Activated CD4-positive, alpha-beta T cell treated with anti-CD3 and anti-CD28 coated beads, Interleukin-2, amount 50 U/mL, for 48 hours (primary cell): ENCODE data around the gene SGO2.
A peak's percentile ranks its signal among the peaks of the same experiment; 100 is the strongest.

Experiments used
- DNase-seq, 2 experiments: peaks; one replicate each; pipeline ENCODE4 v3.0.0-alpha.2; 2020

The SGO2 gene, protein sequence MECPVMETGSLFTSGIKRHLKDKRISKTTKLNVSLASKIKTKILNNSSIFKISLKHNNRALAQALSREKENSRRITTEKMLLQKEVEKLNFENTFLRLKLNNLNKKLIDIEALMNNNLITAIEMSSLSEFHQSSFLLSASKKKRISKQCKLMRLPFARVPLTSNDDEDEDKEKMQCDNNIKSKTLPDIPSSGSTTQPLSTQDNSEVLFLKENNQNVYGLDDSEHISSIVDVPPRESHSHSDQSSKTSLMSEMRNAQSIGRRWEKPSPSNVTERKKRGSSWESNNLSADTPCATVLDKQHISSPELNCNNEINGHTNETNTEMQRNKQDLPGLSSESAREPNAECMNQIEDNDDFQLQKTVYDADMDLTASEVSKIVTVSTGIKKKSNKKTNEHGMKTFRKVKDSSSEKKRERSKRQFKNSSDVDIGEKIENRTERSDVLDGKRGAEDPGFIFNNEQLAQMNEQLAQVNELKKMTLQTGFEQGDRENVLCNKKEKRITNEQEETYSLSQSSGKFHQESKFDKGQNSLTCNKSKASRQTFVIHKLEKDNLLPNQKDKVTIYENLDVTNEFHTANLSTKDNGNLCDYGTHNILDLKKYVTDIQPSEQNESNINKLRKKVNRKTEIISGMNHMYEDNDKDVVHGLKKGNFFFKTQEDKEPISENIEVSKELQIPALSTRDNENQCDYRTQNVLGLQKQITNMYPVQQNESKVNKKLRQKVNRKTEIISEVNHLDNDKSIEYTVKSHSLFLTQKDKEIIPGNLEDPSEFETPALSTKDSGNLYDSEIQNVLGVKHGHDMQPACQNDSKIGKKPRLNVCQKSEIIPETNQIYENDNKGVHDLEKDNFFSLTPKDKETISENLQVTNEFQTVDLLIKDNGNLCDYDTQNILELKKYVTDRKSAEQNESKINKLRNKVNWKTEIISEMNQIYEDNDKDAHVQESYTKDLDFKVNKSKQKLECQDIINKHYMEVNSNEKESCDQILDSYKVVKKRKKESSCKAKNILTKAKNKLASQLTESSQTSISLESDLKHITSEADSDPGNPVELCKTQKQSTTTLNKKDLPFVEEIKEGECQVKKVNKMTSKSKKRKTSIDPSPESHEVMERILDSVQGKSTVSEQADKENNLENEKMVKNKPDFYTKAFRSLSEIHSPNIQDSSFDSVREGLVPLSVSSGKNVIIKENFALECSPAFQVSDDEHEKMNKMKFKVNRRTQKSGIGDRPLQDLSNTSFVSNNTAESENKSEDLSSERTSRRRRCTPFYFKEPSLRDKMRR

DNA sequence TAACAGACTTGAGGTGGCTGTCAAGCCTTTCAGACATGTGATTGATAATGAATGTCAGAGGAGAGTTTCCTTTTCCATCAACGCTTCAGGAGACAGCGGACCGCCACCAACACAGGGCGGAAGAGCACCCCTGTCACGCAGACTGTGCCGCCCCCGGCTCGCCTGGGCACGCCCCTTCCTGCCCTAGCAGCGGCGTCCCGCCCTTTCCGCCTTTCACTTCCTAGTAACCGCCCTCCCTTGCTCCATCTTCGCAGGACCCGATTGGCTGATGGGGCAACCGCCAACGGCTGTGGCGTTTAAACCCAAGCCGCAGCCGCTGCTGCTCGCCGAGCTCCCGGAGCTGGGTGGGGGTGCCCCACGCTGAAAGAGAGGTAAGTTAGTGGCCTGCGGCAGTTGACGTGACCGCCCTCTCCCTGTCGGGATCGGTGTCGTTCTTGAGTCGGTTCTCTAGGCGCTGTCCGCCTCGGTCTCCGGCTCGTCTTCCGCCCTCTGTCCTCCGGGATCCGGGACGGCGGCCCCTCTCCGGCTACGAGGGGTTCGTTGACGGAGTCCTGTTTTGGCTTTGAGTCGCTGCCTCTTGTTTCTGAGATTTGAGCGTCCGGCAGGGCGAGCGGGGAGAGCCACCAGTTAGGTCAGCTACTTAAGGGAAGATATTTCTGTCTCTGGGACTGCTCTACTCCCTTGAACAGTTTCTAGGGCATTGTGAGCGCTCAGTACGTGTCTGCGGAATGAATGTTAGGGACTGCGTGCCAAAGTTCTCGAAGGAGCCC is at the start of gene SGO2:
TSS of gene SGO2 (plus strand) at position 326 of the 770 bp plus-strand sequence. CDS start 6,769 bp downstream, outside the sequence.
- DNase-seq = peak; percentile 96 to 98

DNA sequence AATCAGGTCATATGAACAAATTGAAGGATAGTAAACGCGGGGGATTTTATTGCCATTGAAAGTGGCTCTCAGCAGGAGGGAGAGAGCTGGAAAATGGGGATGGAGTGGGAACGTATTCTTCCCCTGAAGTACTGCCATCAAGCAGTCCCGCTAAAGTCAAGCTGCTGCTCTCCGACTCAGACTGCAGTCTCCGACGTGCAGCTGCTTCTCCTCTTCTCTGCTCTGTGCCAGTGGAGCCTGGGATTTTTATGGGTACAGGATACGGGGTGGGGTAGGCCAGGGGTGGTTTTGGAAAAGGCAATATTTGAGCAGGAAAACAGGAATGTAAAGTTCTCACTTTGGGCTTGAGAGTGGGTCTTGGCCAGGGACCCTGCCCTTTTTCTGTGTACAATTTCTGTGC is 49.2 kb upstream of the SGO2 start:
- DNase-seq = no peak

DNA sequence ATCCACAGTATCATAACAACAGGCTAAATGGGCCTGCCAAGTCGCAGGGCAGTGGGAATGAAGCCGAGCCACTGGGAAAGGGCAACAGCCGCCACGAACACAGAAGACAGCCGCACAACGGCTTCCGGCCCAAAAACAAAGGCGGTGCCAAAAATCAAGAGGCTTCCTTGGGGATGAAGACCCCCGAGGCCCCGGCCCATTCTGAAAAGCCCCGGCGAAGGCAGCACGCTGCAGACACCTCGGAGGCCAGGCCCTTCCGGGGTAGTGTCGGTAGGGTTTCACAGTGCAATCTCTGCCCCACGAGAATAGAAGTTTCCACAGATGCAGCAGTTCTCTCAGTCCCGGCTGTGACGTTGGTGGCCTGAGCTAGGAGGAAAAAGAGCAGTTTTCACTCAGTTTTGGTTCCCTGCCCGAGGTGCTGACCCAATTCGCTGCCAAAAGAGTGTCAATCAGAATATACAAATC is 48.3 kb upstream of the SGO2 start:
- DNase-seq = no peak

DNA sequence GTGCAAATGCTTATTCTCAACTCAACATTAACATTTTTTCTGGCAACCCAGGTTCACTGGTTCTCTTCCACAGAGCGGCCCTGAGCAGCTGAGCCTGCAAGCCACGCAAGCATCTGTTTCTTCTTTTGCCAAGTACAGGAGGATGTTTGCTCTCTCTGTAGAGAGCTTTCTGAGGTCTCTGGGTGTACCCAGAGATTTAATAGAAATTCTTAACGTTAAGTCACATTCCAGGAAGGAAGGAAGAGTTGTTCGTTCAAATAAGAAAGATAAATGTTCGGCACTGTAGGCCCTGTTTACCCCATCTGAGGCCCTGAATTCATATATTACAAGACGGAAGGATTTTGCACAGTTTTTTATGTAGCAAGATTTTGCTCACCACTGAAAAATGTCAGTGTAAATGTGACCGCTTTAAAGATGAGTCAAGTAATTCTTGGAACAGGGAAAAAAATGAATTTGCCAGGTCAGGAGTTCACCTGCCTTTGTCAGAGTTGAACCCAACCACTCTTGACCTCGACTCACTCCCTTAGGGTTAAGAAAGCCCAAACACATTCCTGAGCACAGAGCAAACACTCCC is 46.2 kb upstream of the SGO2 start:
- no peak for DNase-seq

DNA sequence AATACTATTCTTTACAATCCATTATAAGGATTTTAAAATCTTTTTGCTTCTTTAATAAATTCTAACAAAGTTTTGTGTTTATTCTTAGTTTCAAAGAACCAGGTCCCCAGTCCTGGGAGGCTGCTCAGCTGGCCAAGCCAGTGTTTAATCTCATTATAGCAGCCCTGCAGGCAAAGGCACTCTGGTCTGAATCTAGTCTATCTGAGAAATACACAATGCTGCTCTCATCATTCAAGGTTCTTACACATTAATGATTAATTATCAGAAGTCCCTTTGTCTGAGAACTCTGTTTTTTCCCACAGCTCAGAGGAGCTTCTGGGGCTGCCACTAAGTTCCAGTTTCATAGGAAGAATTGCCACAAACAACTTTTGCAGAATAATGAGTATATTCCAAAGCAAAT is 43.8 kb upstream of the SGO2 start:
- no peak for DNase-seq

DNA sequence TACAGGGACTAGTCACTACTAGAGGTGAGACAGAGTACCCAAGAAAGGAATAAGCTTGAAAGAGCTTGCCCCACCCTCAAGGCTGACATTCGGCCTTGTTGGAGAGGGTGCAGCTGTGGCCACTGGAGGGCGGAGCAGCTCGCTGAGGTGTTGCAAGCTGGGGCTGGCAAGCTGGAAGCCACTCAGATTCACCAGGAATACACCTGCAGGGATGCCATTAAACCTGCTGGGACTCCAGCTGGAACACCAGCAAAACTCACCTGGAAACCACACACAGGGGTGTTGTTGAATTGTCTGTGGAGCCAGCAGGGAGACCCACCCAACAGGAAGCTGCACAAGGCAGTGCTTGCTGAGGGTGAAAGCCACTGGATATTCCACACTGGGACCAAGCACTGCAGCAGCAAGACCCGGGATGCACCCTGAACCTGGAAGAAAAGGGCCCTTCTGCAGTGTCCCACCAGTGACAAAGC is 42.2 kb upstream of the SGO2 start:
- DNase-seq = peak; percentile 42 to 50

DNA sequence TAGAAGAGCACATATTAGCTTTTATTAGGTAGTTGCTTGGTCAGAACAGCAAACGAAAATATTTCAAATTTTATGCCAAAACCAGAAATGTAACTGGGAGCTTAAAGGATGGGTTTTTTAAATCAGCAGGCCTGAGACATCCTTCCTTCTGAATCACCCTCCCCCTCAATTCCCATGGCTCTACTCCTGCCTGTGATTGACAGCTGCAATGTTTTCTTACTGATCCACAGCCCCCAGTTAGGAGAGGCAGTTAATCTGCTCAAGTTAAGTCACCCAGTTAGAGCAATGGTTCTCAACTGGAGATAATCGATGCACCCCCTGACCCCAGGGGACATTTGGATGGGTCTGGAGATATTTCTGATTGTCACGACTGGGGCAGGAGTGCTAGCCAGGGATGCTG is 41.1 kb upstream of the SGO2 start:
- DNase-seq = no peak

DNA sequence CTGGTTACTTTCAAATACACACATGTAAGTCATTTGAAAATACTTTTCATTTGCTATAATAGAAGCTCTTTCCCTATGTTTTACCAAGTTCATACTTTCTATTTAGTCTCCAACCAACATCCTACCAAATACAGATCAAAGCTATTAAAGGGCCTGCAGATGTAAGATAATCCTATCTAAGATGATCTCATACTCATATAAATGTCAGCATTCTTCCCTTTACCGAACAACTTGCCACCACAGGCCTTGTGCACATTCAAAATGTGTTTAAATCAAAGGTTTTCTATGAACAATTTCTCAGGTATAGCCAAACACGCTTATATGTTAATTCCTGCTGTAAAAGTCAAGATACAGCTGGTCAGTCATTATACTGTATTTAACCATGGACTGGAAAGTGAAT is 39.5 kb upstream of the SGO2 start:
- DNase-seq = no peak

DNA sequence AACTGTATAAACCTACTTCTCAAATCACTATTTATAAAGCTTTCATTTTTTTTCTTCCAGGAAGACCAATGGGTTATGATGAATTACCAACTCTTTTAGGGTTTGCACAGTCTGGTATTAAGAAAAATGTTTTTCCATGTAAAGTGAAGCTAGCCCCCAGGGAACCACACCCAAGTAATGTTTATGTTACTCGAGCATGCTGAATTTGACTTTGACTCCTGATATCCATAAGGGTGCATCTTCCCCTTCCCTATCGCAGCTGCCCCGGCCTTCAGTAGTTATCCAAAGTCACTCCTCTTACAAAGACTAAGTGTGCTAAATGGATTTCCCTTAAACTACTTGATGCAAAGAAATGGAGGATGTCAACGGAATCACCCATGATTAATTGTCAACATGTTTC is 37.8 kb upstream of the SGO2 start:
- DNase-seq = no peak

DNA sequence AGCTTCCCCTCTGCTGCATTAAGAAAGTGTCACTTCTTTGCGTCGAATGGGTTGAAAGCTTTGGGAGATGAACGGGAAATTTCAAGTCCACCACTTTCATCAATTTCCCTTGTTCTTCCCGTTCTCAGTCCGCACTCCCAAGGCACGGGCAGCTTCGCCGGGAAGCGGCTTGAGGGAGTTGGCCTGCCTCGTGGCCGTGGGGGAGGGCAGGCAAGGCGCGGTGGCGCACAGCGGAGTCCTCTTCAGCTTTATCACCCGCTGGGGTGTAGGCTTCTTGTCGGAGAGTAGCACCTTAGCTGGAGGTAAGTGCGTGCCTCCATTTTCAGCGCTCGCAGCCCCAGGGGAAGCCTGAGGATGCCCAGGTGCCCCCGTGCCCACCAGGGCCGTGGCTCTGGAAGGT is 36.0 kb upstream of the SGO2 start:
- no peak for DNase-seq

DNA sequence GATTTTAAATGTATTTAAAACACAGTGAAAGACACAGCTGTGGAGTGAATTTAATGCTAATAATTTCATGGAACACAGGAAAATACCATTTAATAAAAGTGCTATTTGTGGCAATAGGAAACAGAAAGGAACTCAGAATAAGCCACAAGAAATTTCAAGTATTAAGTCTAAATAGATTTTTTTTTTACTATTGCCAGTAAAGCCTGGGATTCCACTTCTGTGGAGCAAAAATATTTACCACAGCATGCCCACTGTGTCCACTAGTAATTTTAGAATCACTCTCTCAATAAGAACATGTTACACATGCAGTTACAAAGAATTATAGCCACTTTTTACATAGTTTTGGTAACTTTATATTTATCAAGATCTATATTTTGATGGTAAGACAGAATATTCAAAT is 33.4 kb upstream of the SGO2 start:
- DNase-seq = no peak

DNA sequence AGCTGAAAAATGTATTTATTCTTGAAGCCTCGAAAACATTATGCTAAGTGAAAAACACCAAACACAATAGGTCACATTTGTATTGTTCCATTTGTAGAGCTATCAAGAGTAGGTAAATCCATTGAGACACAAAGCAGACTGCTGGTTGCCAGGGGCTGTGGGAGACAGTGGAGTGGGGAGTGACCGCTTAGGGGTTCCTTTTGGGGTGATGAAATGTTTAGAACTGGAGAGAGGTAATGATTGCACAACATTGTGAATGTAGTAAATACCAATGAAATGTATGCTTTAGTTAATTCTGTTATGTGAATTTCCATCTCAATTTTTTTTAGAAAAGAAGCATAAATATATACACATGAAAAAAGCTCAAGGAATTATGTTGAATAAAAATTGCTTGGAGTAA is 32.0 kb upstream of the SGO2 start:
- no peak for DNase-seq

DNA sequence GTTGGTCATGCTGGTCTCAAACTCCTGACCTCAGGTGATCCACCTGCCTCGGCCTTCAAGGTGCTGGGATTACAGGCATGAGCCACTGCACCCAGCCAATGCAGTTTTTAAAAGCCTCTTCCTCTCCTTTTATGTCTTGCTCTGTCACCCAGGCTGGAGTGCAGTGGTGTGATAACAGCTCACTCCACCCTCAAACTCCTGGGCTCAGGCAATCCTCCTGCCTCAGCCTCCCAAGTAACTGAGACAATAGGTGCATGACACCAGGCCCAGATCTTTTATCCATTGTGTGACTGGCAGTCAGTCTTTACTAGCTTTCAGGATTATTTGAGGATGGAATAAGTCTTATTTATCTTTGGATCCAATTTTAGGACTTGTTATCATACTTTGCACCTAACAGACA is 29.3 kb upstream of the SGO2 start:
- no peak for DNase-seq

DNA sequence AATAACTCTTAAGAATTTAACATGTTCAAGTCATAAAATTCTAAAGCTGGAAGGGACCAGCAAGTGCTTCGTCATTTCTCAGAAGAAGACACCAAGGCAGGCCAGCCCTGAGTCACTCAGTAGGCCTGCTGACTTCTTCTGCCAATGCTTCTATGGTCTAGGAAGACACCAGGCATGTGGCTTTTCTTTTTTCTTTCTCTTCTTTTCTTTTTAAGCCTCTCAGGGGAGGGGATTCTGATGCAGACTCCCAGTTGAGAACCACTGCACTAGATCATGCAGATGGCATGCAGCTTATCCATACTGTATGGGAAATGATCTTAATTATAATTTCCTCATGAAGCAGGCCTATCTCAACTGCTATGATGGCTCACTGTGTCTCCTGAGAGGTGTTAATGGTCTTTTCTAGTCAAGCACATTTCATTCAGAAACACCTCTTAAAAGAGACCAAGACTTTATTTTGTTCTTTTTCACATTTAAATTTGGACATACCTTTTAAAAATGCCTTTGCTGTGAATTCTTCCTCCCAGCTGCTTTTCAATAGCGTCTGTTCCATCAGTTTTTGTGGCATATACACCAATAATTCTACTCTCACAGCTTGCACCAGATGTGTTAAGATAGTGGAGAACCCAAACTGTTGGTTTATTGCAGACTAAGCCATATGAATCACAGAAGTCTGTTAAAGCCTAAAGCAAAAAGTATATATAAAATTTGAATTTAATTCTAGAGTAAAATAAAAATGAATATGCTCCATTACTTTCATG is 27.4 kb upstream of the SGO2 start:
- no peak for DNase-seq

DNA sequence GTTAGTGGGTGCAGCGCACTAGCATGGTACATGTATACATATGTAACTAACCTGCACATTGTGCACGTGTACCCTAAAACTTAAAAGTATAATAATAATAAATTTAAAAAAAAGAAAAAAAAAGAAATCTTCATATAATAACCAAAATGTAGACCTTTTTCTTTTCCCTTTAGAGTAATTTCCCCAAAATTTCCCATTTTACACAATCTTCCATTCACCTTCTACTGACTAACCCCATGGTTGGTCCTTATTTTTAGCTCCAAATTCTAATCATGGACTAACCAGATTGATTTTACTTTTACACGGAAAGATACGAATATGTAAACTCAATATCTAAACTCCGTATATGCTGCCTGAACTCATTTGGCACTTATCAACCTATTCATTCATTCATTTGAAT is 23.8 kb upstream of the SGO2 start:
- DNase-seq = no peak

DNA sequence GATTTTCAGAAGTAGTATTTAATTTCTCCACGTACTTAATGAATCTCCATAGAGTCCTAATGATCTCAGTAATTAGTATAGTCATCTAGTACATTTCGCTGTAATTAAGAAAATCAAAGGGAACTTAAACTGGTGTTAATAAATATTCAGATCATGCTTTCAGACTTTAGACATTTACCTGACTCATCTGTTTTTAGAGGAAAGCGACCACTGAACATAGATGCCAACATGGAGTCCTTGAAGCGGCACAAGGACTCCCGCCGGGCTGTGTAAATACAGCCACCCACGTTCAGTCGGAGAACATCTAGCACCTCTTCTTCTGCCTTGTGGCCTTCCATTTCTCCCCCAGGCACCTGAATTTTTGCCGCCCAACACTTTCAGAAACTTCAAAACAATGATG is 19.3 kb upstream of the SGO2 start:
- DNase-seq = no peak

DNA sequence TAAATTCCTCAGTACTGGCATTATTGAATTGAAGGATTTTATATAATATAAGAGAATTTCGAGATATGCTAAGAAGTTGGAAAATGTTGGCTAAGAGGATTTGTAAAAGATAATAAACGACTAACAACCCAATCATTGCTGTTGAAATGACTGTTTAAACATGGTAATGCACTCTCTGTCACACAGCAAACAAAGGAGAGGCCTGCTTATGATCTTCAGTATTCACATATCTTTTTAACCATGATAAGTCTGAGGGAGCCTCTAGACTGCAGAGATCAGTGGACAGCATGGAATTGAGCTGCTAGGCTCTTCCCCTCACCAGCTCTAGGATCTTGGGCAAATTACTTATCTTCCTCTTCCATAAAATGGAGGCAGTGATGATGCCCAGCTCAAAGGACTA is 18.8 kb upstream of the SGO2 start:
- DNase-seq = no peak

DNA sequence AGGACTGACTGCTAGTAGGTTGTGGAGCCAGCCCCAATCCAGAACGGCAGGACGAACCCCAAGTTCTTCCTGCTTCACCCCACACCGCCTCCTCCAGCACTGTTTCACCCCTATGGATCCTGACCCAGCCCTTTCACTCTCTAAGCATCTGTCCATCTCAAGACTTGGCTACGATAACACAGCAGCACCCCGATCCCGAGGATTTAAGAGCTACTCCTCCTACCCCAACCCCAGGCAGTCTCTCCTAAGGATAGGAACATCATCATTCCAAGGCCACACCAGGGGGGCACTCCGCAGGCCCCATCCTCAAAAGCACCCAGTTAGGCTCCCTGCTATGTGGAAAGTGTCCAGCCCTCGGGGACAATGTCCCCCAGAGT is 16.8 kb upstream of the SGO2 start:
- peak; percentile 6 to 18 for DNase-seq

DNA sequence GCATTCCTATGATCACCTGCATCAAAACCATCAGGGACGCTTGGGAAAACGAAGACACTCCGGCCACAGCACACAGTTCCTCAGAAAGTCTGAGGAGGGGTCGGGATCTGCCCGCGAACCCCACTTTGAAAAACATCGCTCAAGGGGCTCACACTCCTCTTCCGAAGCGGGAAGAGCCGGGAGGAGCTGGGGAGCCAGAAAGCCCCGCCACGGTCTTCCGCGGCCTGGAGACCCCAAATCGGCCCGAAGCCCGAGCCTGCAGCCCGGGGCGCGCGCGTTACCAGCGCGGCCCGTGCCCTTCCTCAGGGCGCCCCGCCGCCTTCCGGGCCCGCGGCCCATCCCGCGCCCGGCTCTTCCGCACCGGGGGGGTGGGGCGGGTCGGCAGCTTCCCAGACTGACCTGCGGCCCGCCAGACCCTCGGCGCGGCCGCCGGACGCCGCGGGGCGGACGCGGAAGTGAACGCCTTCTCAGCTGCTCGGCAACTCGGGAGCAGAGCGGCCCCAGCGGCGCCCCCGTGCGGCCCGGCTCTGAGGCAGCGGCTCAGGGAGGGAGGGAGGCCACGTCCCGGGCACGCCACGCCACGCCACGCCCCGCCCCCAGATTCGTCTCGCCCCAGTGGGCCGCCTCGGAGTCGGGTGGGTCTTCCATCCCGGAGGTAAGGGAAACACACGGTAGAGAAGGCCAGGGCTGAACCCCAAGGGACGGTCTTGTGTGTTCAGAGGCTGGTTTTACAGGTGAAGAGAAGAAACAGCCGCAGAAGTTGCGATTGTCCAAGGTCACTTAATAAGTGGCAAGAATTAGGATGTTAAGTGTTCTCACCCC is 16.2 kb upstream of the SGO2 start, which contains the start of gene KCTD18:
TSS of gene KCTD18 (minus strand) at position 457 of the 822 bp plus-strand sequence. CDS start 3,052 bp downstream, outside the sequence.
- peak; percentile 93 to 94 for DNase-seq

DNA sequence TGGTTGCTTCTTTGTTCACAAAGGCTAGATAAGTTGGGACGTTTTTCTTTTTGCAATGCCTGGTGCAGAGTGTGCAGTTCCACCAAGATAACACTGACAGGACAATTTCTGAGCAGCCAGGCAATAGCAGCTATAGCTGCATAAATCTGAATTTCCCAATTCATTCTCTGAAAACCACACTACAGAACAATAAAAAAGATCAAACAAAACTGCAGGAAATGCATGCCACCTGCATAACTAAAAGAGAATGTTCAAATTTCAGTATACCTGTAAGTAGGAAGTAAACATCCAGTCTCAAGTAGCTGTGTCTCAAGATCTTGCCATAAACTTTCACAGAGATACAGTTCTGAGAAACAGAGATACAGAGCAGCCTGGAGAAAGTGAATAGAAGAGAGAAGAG is 10.9 kb upstream of the SGO2 start:
- no peak for DNase-seq
